Osteoblast (primary cell): ENCODE data around the gene TMPRSS13. TPM values are rescaled to one million over a fixed set of nuclear protein-coding genes. Genes with fewer than 3 reads are reported as not detected.

ENCODE experiments used
- DNase-seq: peaks from one replicate; pipeline ENCODE4 v3.0.0; 2011; ENCODE audit warnings: low spot score, mixed read lengths; ENCODE audit not compliant: insufficient read length; ENCODE audit errors: missing footprints
- H2AFZ ChIP-seq: 2 replicates; pipeline ENCODE4 v1.6.0; 2011; ENCODE audit warnings: mild to moderate bottlenecking, low read length
- H3K27ac ChIP-seq: 2 replicates; pipeline ENCODE4 v1.5.1; 2011; ENCODE audit warnings: mild to moderate bottlenecking, low read depth, low read length, moderate library complexity
- H3K27me3 ChIP-seq: 2 replicates; pipeline ENCODE4 v1.6.0; 2012; ENCODE audit warnings: mild to moderate bottlenecking, control low read depth, inconsistent platforms, low read length, moderate library complexity; ENCODE audit not compliant: insufficient read depth
- H3K36me3 ChIP-seq: 2 replicates; pipeline ENCODE4 v1.5.1; 2011; ENCODE audit warnings: mild to moderate bottlenecking, low read length, control low read depth, moderate library complexity; ENCODE audit not compliant: insufficient read depth
- H3K4me1 ChIP-seq: 2 replicates; pipeline ENCODE4 v1.5.1; 2011; ENCODE audit warnings: mild to moderate bottlenecking, low read length, control low read depth, moderate library complexity; ENCODE audit not compliant: insufficient read depth
- H3K4me2 ChIP-seq: 2 replicates; pipeline ENCODE4 v1.6.0; 2011; ENCODE audit warnings: mild to moderate bottlenecking, low read length; ENCODE audit not compliant: insufficient read depth
- H3K4me3 ChIP-seq: fragments of 200-600 bp; sonication (generic); 3 replicates; pipeline ENCODE4 v1.5.1; 2012; ENCODE audit warnings: mild to moderate bottlenecking, low read length, inconsistent platforms; ENCODE audit not compliant: insufficient read depth
- H3K79me2 ChIP-seq: 2 replicates; pipeline ENCODE4 v1.6.0; 2012; ENCODE audit warnings: mild to moderate bottlenecking, low read length, control low read depth, inconsistent platforms; ENCODE audit not compliant: insufficient read depth
- H3K9me3 ChIP-seq: 2 replicates; pipeline ENCODE4 v1.5.1; 2011; ENCODE audit warnings: low read depth, low read length, control low read depth
- H4K20me1 ChIP-seq: 2 replicates; pipeline ENCODE4 v1.6.0; 2012; ENCODE audit warnings: mild to moderate bottlenecking, low read length, control low read depth; ENCODE audit not compliant: insufficient read depth
- CTCF ChIP-seq: IDR thresholded peaks from 2 replicates; pipeline ENCODE4 v1.5.1; 2011; ENCODE audit warnings: mild to moderate bottlenecking, low read depth, low read length, moderate library complexity; ENCODE audit errors: extremely low read depth
- total RNA-seq: library from RNA; depleted of rRNA; stranded (reverse); fragments of >200 nt; gene quantifications from 2 replicates; pipeline ENCODE4 v1.2.3, GENCODE V29; 2012

The TMPRSS13 gene
- total RNA-seq, 1 donor = not detected

- H3K27ac ChIP-seq = no peak overlapping the region
- no peaks in the 10 kb centered on the region for H3K4me1 ChIP-seq
- no peak for TF ChIP-seq CTCF
- no peak overlapping the region for H3K4me2 ChIP-seq
- H2AFZ ChIP-seq = no peak overlapping the region
- H3K79me2 ChIP-seq = no peaks in the 10 kb centered on the region
- no peak overlapping the region for H3K4me3 ChIP-seq
- H3K9me3 ChIP-seq = no peaks in the 10 kb centered on the region
- no peaks in the 10 kb centered on the region for H4K20me1 ChIP-seq
- H3K36me3 ChIP-seq = no peaks in the 10 kb centered on the region
- DNase-seq = no peak
- H3K27me3 ChIP-seq = peaks cover 43% of the 10 kb centered on the region
Measured at GRCh38 chr11:117874910-117875381, 54.3 kb downstream of the TMPRSS13 start.

- Histone ChIP-seq H3K4me3 (no peak overlapping the region), H3K79me2 (no peaks in the 10 kb centered on the region), H3K4me1 (no peaks in the 10 kb centered on the region), H3K27me3 (peaks cover 43% of the 10 kb centered on the region), H4K20me1 (no peaks in the 10 kb centered on the region), H2AFZ (no peak overlapping the region), H3K36me3 (no peaks in the 10 kb centered on the region), H3K27ac (no peak overlapping the region), H3K4me2 (no peak overlapping the region), H3K9me3 (no peaks in the 10 kb centered on the region)
- no peak for DNase-seq
- no peak for TF ChIP-seq CTCF
Measured at GRCh38 chr11:117874253-117874909, 54.8 kb downstream of the TMPRSS13 start.

GRCh38 chr11:117873828-117874125 is 55.4 kb downstream of the TMPRSS13 start:
- Histone ChIP-seq H3K9me3 (no peaks in the 10 kb centered on the region), H3K27ac (no peak overlapping the region), H3K4me1 (no peaks in the 10 kb centered on the region), H3K4me3 (no peak overlapping the region), H3K4me2 (no peak overlapping the region), H3K79me2 (no peaks in the 10 kb centered on the region), H4K20me1 (no peaks in the 10 kb centered on the region), H2AFZ (no peak overlapping the region), H3K36me3 (no peaks in the 10 kb centered on the region), H3K27me3 (peaks cover 43% of the 10 kb centered on the region)
- no peak for TF ChIP-seq CTCF
- no peak for DNase-seq

GRCh38 chr11:117872975-117873827 is 56.0 kb downstream of the TMPRSS13 start:
- no peaks in the 10 kb centered on the region for H3K9me3 ChIP-seq

More at GRCh38 chr11:117872975-117873827, 56.0 kb downstream of the TMPRSS13 start:
- no peak for TF ChIP-seq CTCF
- H3K27ac ChIP-seq = no peak overlapping the region
- no peak overlapping the region for H3K4me2 ChIP-seq
- no peaks in the 10 kb centered on the region for H3K36me3 ChIP-seq
- no peak overlapping the region for H2AFZ ChIP-seq
- DNase-seq = no peak
- H3K4me1 ChIP-seq = no peaks in the 10 kb centered on the region
- H3K4me3 ChIP-seq = no peak overlapping the region
- no peaks in the 10 kb centered on the region for H4K20me1 ChIP-seq
- peaks cover 40% of the 10 kb centered on the region for H3K27me3 ChIP-seq
- H3K79me2 ChIP-seq = no peaks in the 10 kb centered on the region
